Lower leg skin (tissue), 3 donors: ENCODE results near the gene AVEN.
"Not testable (repeated sequence)": the region's sequence is repeated elsewhere in the genome, so short reads cannot be mapped to it uniquely, and the experiment has no call there.

Source experiments
- CTCF ChIP-seq, 3 donors: fragments of 450-650 bp; IDR thresholded peaks; one replicate each; pipeline ENCODE4 v1.5.1; 2016; ENCODE audit warnings: antibody characterized with exemption in 3 of 3, mild to moderate bottlenecking in 3 of 3, moderate library complexity in 2 of 3
- POLR2A ChIP-seq, 2 donors: fragments of 450-650 bp; IDR thresholded peaks; one replicate each; pipeline ENCODE4 v1.6.1; 2016 to 2017; ENCODE audit warnings: antibody characterized with exemption in 2 of 2, mild to moderate bottlenecking in 1 of 2, moderate library complexity in 1 of 2

- not testable (repeated sequence) for TF ChIP-seq CTCF, POLR2A (IDR thresholded peaks at IDR 0.05)
These were observed 219.5 kb downstream of the AVEN start for GRCh38 chr15:33819499-33819898.
